ENCODE data around the gene NLRC5.

Gene NLRC5

DNA sequence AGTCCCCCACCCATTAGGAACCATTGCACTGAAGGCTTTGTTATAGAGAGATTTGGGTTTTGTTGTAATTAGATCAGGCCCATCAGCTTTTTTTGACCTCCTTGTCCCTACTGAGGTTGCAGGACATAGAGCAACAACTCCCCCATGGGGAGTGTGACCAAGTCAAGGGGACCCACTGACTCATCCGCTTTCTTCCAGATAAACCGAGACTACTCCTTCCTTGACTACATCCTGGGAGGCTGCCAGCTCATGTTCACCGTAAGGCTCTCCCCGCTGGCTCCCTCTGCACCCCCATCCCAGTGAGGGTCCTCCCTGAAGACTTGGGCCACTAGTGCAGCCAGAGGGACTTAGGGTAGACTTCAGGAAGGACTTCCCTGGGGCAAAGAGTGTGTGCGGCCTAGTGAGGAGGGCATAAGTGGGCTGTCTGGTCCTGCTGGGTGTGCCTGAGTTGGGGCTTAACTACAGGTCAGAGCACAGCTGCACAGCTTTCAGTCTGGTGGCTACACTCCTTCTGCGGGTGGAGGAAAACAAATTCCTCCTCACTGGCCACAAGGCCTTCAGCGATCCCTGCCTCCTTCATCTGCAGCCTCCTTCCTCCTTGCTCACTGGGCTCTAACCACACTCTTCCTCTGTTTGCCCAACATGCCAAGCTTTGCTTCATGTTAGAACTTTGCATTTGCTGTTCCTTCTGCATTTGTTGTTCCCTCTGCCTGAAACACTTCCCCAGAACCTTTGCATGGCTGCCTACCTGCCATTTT lies 134.0 kb downstream of the NLRC5 start:
- Histone ChIP-seq H3K4me3 (ENCODE audit: low read depth in 1 of 2, low read length in 2 of 2) (no peak overlapping the region), H3K9ac (ENCODE audit: low read depth, low read length) (no peak overlapping the region), H3K27ac (ENCODE audit: low read length) (no peak overlapping the region), H3K9me3 (ENCODE audit: insufficient read depth, low read length, severe bottlenecking) (no peaks in the 10 kb centered on the region), H3K4me1 (ENCODE audit: insufficient read depth, low read length) (no peaks in the 10 kb centered on the region), H3K36me3 (ENCODE audit: insufficient read depth, low read length) (no peaks in the 10 kb centered on the region), H3K79me2 (ENCODE audit: insufficient read depth, low read length) (no peaks in the 10 kb centered on the region), H3K4me2 (ENCODE audit: insufficient read depth, low read length) (no peak overlapping the region), H2AFZ (ENCODE audit: low read depth, low read length) (no peak overlapping the region), H3K27me3 (ENCODE audit: insufficient read depth, low read length, poor library complexity) (no peaks in the 10 kb centered on the region), H4K20me1 (ENCODE audit: insufficient read depth, low read length) (no peaks in the 10 kb centered on the region)
- ATAC-seq (ENCODE audit: insufficient read depth, low read depth), result no peak
- TF ChIP-seq, protein P1, sequence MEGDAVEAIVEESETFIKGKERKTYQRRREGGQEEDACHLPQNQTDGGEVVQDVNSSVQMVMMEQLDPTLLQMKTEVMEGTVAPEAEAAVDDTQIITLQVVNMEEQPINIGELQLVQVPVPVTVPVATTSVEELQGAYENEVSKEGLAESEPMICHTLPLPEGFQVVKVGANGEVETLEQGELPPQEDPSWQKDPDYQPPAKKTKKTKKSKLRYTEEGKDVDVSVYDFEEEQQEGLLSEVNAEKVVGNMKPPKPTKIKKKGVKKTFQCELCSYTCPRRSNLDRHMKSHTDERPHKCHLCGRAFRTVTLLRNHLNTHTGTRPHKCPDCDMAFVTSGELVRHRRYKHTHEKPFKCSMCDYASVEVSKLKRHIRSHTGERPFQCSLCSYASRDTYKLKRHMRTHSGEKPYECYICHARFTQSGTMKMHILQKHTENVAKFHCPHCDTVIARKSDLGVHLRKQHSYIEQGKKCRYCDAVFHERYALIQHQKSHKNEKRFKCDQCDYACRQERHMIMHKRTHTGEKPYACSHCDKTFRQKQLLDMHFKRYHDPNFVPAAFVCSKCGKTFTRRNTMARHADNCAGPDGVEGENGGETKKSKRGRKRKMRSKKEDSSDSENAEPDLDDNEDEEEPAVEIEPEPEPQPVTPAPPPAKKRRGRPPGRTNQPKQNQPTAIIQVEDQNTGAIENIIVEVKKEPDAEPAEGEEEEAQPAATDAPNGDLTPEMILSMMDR (IDR thresholded peaks at IDR 0.05; ENCODE audit: borderline replicate concordance, extremely low read depth, low read length, poor library complexity, severe bottlenecking), result no peak
- no peak for TF ChIP-seq EZH2 (IDR thresholded peaks at IDR 0.05; ENCODE audit: borderline replicate concordance, low read depth, low read length, severe bottlenecking)
- DNase-seq, result no peak

DNA sequence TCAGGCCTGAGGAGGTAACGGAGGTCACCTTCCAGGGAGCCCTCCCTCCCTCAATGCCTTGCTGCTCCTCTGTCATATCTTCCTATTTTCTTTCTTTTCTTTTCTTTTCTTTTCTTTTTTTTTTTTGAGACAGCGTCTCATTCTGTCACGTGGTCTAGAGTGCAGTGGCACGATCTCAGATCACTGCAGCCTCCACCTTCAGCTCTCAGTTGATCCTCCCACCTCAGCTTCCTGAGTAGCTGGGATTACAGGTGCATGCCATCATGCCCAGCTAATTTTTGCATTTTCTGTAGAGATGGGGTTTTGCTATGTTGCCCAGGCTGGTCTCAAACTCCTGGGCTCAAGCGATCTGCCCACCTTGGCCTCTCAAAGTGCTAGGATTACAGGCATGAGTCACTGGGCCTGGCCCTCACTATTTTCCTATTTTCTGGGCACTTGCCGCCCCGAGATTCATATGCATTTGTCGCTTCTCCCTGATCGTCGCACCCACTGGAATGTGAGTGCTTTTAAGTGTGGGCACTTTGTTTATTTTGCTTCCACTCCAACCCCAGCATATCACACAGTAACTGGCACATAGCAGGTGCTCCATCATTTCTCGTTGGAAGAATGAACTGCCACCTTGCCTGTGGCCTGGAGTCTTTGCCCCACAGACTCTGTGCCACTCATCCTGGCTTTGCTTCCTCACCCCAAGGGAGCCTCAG lies 134.8 kb downstream of the NLRC5 start:
- Histone ChIP-seq H3K27ac (ENCODE audit: low read length) (no peak overlapping the region), H3K4me3 (ENCODE audit: low read depth in 1 of 2, low read length in 2 of 2) (no peak overlapping the region), H3K4me1 (ENCODE audit: insufficient read depth, low read length) (no peaks in the 10 kb centered on the region), H3K27me3 (ENCODE audit: insufficient read depth, low read length, poor library complexity) (no peaks in the 10 kb centered on the region), H4K20me1 (ENCODE audit: insufficient read depth, low read length) (no peaks in the 10 kb centered on the region), H3K4me2 (ENCODE audit: insufficient read depth, low read length) (no peak overlapping the region), H2AFZ (ENCODE audit: low read depth, low read length) (no peak overlapping the region), H3K79me2 (ENCODE audit: insufficient read depth, low read length) (no peaks in the 10 kb centered on the region), H3K9ac (ENCODE audit: low read depth, low read length) (no peak overlapping the region), H3K36me3 (ENCODE audit: insufficient read depth, low read length) (no peaks in the 10 kb centered on the region), H3K9me3 (ENCODE audit: insufficient read depth, low read length, severe bottlenecking) (no peaks in the 10 kb centered on the region)
- no peak for DNase-seq
- ATAC-seq (ENCODE audit: insufficient read depth, low read depth), result no peak
- no peak for TF ChIP-seq EZH2 (IDR thresholded peaks at IDR 0.05; ENCODE audit: borderline replicate concordance, low read depth, low read length, severe bottlenecking)
- TF ChIP-seq, protein P1 (IDR thresholded peaks at IDR 0.05; ENCODE audit: borderline replicate concordance, extremely low read depth, low read length, poor library complexity, severe bottlenecking), result no peak

DNA sequence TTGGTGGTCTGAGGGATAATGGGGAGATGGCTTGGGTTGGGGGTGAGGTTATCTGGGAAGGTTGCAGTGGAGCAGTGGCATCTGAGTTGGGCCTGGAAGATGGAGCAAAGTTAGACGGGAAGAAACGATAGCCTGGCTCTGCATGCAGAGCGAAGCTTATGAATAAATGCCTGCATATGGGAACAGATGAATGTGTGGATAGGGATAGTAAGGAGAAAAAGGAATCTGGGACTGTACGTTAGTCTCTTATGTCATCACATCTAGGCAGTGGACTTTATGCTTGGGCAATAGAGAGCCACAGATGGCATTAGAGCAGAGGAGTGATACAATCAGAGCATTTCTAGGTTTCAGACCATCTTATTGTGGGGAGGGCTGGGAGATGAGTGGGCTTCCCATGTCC lies 136.0 kb downstream of the NLRC5 start:
- H3K4me3 ChIP-seq (ENCODE audit: low read depth in 1 of 2, low read length in 2 of 2), result no peak overlapping the region
- no peaks in the 10 kb centered on the region for H3K36me3 ChIP-seq (ENCODE audit: insufficient read depth, low read length)
- H3K9me3 ChIP-seq (ENCODE audit: insufficient read depth, low read length, severe bottlenecking), result no peaks in the 10 kb centered on the region
- no peak overlapping the region for H3K9ac ChIP-seq (ENCODE audit: low read depth, low read length)
- no peaks in the 10 kb centered on the region for H3K27me3 ChIP-seq (ENCODE audit: insufficient read depth, low read length, poor library complexity)
- ATAC-seq (ENCODE audit: insufficient read depth, low read depth) (no peak), DNase-seq (no peak)
- no peaks in the 10 kb centered on the region for H3K4me1 ChIP-seq (ENCODE audit: insufficient read depth, low read length)
- H3K79me2 ChIP-seq (ENCODE audit: insufficient read depth, low read length), result no peaks in the 10 kb centered on the region
- H3K27ac ChIP-seq (ENCODE audit: low read length), result no peak overlapping the region
- TF ChIP-seq, protein P1 (IDR thresholded peaks at IDR 0.05; ENCODE audit: borderline replicate concordance, extremely low read depth, low read length, poor library complexity, severe bottlenecking), result no peak
- TF ChIP-seq EZH2 (IDR thresholded peaks at IDR 0.05; ENCODE audit: borderline replicate concordance, low read depth, low read length, severe bottlenecking), result no peak
- no peaks in the 10 kb centered on the region for H4K20me1 ChIP-seq (ENCODE audit: insufficient read depth, low read length)
- no peak overlapping the region for H2AFZ ChIP-seq (ENCODE audit: low read depth, low read length)
- no peak overlapping the region for H3K4me2 ChIP-seq (ENCODE audit: insufficient read depth, low read length)

Measured in DND-41 (cell line).